Midbrain (tissue), 1 donor: ENCODE results near the gene SERP2.
A peak's percentile ranks its signal among the peaks of the same experiment; 100 is the strongest.
"Not testable (repeated sequence)": the region's sequence is repeated elsewhere in the genome, so short reads cannot be mapped to it uniquely, and the experiment has no call there.

Experiments used
- DNase-seq: peaks from one replicate; lab custom pipeline; 2025; lab: John Stamatoyannopoulos, UW

SERP2 gene

GRCh38 chr13:44373601-44374347 lies at the start of gene SERP2:
Gene SERP2 (plus strand): TSS chr13:44373824. CDS start chr13:44374026, 202 bp downstream.
- DNase-seq = peak; percentile 48

DNA sequence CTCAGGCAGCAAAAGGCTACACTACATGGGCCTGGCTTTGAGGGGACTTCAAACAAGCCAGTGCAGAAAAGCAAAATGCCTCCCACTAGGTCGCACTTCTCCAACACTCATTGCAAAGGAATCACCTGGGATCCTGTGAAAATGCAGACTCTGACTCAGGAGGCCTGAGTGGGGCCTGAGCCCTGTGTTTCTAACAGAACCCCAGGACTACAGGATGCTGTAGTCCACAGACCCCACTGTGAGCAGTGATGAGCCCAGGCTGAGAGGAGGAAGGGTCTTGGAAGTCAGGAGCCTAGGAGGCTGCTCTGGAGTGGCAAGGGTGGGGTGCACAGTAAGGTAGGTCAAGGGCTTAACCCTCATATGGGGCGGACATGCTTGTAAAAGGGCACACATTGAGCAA lies 46.7 kb upstream of the SERP2 start:
- DNase-seq = no peak

DNA sequence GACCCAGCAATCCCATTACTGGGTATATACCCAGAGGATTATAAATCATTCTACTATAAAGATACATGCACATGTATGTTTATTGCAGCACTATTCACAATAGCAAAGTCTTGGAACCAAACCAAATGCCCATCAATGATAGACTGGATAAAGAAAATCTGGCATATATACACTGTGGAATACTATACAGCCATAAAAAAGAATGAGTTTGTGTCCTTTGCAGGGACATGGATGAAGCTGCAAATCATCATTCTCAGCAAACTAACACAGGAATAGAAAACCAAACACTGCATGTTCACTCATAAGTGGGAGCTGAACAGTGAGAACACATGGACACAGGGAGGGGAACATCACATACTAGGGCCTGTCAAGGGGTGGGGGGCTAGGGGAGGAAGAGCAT lies 44.6 kb upstream of the SERP2 start:
- not testable (repeated sequence) for DNase-seq

- no peak for DNase-seq
Observed at GRCh38 chr13:44329909-44330545, 43.6 kb upstream of the SERP2 start.

GRCh38 chr13:44331446-44331845 lies 42.2 kb upstream of the SERP2 start:
- DNase-seq = no peak

- peak; percentile 66 for DNase-seq
Observed at GRCh38 chr13:44331912-44332851, 41.4 kb upstream of the SERP2 start.

GRCh38 chr13:44333950-44334655 lies 39.5 kb upstream of the SERP2 start:
- DNase-seq = no peak

DNA sequence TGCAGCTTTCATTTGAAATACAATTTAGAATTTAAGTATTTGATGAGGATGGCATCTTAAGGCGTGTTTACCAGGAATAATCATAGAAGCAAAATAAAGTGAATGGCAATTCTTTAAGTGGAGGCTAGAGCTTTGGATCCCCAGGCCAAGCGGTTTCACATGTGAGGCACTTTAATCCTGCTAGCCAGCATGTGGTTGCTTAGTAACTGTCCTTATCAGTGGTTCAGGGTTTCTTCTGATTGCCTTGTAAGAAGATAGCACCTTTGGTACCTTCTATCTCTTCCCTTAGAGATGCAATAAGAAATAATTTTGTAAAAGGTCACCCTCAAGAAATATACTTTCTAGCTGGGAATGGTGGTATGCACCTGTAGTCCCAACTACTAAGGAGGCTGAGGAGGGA lies 38.9 kb upstream of the SERP2 start:
- DNase-seq = no peak

DNA sequence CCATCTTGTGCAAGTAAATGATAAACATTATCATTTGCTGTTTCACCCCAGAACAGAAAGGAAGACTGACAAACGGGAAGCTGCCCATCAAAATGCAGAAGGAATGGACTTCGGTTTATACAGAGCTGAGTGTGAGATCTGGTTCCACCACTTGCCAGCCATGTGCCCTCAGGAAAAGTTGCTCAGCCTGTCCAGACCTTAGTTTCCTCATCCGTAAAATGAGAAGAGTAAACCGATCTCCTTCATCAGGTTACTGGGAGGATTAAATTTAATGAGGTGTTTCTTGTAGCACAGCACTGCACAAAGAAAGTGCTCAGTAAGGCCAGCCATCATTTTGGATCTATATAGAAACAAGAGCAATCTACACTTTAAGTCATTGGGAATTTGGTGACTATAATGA lies 36.7 kb upstream of the SERP2 start:
- no peak for DNase-seq

DNA sequence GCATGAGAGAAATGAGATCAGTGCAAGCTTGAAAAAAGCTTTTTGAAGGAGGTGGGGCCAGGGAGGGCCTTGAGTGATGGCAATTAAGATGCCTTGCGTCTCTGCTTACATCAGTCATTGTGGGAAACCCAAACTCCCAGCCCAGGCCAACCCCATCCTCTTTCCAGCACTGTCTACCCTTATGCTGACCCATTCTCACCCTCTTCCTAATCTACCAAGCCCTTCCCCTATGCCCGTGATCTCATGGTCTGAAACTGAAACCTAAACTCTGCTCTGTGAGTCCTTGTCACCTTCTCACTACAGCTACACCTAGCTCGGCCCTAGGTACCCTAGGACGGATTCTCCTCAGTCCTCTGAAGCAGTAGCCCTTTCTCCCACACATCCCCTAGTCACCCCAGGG lies 36.0 kb upstream of the SERP2 start:
- DNase-seq = no peak

GRCh38 chr13:44340508-44340907 lies 33.1 kb upstream of the SERP2 start:
- no peak for DNase-seq

- DNase-seq = no peak
Observed at GRCh38 chr13:44342741-44343140, 30.9 kb upstream of the SERP2 start.

DNA sequence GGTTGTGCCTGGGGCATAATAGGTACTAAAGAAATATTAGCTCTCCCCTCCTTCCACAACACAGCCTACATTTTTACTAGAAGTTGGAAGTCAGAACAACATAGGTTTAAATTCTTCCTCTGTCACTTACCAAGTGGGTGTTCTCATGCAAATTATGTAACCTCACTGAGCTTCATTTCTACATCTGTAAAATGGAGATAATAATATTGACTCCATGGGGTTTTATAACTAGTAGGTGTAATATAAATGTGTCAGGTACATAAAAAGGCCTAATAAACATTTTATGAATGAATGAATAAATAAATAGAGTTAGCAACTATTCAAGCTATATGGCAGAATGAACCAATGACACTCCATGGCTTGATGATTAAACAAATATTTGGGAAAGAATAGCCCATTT lies 27.1 kb upstream of the SERP2 start:
- no peak for DNase-seq

DNA sequence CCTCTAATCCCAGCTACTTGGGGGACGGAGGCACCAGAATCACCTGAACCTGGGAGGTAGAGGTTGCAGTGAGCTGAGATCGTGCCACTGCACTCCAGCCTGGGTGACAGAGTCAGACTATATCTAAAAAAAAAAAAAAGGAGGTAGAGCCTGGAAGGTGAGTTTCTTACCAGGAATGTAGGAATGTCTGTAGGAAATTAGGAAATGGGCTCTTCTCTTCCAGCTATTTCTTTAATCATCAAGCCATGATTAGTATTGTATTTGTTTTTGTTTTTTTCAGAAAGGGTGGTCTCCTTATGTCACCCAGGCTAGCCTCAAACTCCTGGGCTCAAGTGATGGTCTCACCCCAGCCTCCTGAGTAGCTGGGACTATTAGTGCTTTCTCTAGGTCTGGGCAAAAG lies 26.3 kb upstream of the SERP2 start:
- DNase-seq = no peak

GRCh38 chr13:44347949-44348348 lies 25.7 kb upstream of the SERP2 start:
- no peak for DNase-seq

DNA sequence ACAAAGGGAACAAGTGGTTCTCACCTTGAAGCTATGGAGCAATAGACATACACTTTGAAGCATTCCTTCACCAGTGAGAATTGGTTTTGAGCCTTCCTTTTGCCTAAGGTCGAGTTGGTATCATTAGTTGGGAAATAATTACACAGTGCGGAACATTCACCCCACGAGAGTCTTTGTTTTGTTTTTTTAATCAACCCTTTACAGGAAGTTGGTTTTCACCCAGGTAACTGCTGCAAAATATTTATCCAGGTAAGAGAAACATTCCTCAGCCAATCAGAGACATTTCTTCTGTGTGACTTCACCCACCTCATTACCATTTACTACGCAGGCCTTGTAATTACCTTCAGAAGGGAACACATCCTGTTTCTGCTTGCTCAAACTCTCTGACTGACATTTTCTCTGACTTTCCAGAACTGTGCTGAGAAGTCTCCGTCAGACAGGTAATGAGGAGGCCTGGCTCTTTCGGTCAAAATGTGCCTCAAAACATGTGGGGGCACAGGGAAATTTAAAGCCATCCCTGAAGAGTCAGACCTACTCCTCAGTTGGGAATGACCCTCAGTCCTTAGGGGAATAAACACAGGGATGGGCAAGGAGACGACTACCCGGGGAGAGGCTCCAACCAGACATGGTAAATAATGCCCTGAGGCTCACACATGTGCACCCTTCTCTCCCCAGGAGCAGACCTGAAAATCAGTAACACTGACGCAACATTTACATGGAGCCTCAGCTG lies 22.7 kb upstream of the SERP2 start:
- no peak for DNase-seq

GRCh38 chr13:44351505-44351854 lies 22.1 kb upstream of the SERP2 start:
- DNase-seq = no peak

GRCh38 chr13:44352202-44352601 lies 21.4 kb upstream of the SERP2 start:
- DNase-seq = no peak

- no peak for DNase-seq
Observed at GRCh38 chr13:44352671-44353070, 21.0 kb upstream of the SERP2 start.

GRCh38 chr13:44354331-44354730 lies 19.3 kb upstream of the SERP2 start:
- DNase-seq = no peak

DNA sequence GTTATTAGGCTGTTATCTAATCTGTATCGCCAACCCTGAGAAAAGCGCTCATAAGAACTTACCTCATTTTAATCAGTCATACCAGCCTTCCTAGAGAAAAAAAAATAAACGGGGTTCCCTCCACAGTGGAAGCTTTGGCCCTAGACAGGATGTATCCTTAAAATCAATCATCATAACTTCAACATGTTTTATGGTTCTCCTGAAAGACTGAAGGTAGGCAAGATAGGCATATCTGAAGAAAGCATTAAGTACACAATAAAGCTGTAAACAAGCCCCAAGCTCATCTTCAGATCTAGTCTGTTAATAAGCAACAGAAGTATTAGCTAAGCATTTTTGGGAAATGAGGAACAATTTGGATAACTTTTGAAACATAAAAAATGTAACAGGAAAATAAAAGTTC lies 18.7 kb upstream of the SERP2 start:
- no peak for DNase-seq
